Measurements from ENCODE around the gene ANKRD40CL. TPM values are rescaled to one million over a fixed set of nuclear protein-coding genes. Genes with fewer than 3 reads are reported as not detected.

ANKRD40CL gene
- total RNA-seq, 3 donors from 2014 or later, result not detected

DNA sequence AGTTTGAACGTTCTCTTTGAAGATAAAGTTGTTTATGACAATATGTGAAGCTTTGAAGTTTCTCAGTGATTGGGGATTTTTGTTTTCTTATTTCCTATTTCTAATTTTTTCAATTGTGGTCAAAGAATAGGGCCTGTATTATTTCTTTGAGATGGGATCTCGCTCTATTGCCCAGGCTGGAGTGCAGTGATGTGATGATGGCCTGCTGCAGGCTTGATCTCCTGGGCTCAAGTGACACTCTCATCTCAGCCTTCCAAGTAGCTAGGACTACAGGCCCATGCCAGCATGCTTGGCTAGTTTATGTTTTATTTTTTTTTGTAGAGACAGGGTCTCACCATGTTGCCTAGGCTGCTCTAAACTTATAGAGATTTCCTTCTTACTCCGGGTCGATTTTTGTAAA is 11.7 kb upstream of the ANKRD40CL start:
- H3K4me1 Mint-ChIP-seq (ENCODE audit: low read depth), result peaks cover 30% of the 10 kb centered on the region
- H3K9me3 Mint-ChIP-seq, result no peaks in the 10 kb centered on the region
- no peaks in the 10 kb centered on the region for H3K36me3 Mint-ChIP-seq (ENCODE audit: insufficient read depth)
- no peak for DNase-seq
- ATAC-seq, result no peak
- H3K27me3 Mint-ChIP-seq (ENCODE audit: low read depth), result peaks cover 6% of the 10 kb centered on the region
- H3K4me3 Mint-ChIP-seq, result no peak overlapping the region

DNA sequence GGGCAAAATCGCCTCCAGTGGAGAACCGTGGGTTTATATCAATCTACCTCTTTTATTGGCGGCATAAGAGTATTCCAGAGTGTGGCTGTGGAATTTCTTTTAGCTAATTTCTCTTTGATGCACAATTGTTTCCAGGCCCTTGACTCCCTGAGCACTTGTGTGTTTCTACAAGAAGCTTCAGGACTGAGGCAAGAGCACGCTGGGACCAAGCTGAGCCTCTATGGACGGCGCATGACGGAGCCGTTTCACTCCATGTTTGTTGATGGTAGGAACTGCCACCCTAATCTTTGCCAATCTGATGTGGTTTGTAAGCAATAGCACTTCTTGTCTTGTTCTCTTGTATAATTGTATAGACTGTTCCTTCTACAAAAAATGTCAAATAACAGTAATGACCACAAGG is 11.2 kb upstream of the ANKRD40CL start:
- peaks cover 6% of the 10 kb centered on the region for H3K27me3 Mint-ChIP-seq (ENCODE audit: low read depth)
- ATAC-seq, result no peak

GRCh38 chr17:50775926-50776325 is 8.6 kb upstream of the ANKRD40CL start:
- Mint-ChIP-seq H3K27me3 (ENCODE audit: low read depth) (no peaks in the 10 kb centered on the region), H3K36me3 (ENCODE audit: insufficient read depth) (no peaks in the 10 kb centered on the region), H3K9me3 (no peaks in the 10 kb centered on the region), H3K4me3 (no peak overlapping the region), H3K4me1 (ENCODE audit: low read depth) (peaks cover 24% of the 10 kb centered on the region)
- DNase-seq (no peak), ATAC-seq (no peak)

More for the DNA sequence above, 11.2 kb upstream of the ANKRD40CL start:
- Mint-ChIP-seq H3K36me3 (ENCODE audit: insufficient read depth) (no peaks in the 10 kb centered on the region), H3K9me3 (no peaks in the 10 kb centered on the region), H3K4me3 (no peak overlapping the region), H3K4me1 (ENCODE audit: low read depth) (peaks cover 30% of the 10 kb centered on the region)
- DNase-seq, result no peak

GRCh38 chr17:50774225-50774803 is 7.0 kb upstream of the ANKRD40CL start:
- DNase-seq, result no peak
- no peaks in the 10 kb centered on the region for H3K27me3 Mint-ChIP-seq (ENCODE audit: low read depth)
- no peaks in the 10 kb centered on the region for H3K36me3 Mint-ChIP-seq (ENCODE audit: insufficient read depth)
- H3K9me3 Mint-ChIP-seq, result no peaks in the 10 kb centered on the region
- peaks cover 13% of the 10 kb centered on the region for H3K4me1 Mint-ChIP-seq (ENCODE audit: low read depth)
- no peak overlapping the region for H3K4me3 Mint-ChIP-seq
- ATAC-seq, result no peak

DNA sequence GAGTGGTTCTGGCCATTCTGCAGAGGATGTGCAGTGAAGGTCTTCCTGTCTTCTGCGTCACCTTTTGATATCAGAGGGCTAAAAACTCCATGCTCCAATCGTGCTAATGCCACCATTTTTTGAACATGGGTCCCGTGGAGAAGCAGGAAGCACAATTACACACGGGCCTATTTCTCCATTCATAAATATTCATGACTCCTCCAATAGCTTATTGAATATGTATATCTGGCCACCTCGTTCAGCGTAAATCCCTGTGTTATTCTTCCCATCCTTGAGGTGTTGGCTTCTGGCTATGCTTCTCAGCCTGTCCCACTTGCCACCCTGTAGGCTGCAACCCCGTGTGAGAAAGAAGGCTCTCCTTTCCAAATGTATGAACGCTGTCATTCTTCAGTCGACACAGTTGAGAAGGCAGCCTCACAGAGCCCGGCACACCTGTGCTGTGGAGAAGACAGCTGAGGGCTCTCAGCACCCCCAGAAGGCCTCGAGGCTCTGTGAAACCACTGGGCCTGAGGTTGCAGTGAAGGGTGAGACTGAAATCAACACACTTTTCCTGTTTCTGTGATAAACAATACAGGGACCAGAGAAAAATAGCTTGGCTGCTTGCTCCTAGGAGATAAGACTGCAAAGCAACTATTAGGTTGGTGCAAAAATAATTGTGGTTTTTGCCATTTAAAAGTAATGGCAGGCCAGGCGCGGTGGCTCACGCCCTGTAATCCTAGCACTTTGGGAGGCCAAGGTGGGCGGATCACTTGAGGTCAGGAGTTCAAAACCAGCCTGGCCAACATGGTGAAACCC is 4.9 kb upstream of the ANKRD40CL start:
- no peak for ATAC-seq
- no peaks in the 10 kb centered on the region for H3K27me3 Mint-ChIP-seq (ENCODE audit: low read depth)
- no peak for DNase-seq
- no peaks in the 10 kb centered on the region for H3K9me3 Mint-ChIP-seq
- no peaks in the 10 kb centered on the region for H3K36me3 Mint-ChIP-seq (ENCODE audit: insufficient read depth)
- peaks cover 6% of the 10 kb centered on the region for H3K4me1 Mint-ChIP-seq (ENCODE audit: low read depth)
- no peak overlapping the region for H3K4me3 Mint-ChIP-seq

DNA sequence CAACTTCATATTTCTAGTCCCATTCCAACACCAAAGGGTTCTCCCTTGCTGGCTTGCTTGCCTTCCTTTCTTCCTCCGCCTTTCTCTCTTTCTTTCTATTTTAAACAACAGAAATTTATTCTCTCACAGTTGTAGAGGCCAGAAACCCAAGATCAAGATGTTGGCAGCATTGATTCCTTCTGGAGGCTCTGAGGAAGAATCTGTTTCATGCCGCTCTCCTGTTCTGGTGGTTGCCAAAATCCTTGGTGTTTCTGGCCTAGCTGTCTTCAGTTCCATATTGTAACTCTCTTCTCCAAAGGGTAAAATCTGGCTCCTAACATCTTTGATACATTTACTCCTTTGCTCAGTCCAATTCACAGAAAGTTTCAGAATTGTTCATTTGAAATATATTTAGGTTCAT is 3.0 kb upstream of the ANKRD40CL start:
- H3K27me3 Mint-ChIP-seq (ENCODE audit: low read depth), result no peaks in the 10 kb centered on the region
- H3K4me1 Mint-ChIP-seq (ENCODE audit: low read depth), result peaks cover 6% of the 10 kb centered on the region

GRCh38 chr17:50769884-50770283 is 2.6 kb upstream of the ANKRD40CL start:
- Mint-ChIP-seq H3K4me3 (no peak overlapping the region), H3K9me3 (no peaks in the 10 kb centered on the region), H3K36me3 (ENCODE audit: insufficient read depth) (no peaks in the 10 kb centered on the region), H3K4me1 (ENCODE audit: low read depth) (peaks cover 7% of the 10 kb centered on the region), H3K27me3 (ENCODE audit: low read depth) (no peaks in the 10 kb centered on the region)
- ATAC-seq (no peak), DNase-seq (no peak)

More for the DNA sequence above, 3.0 kb upstream of the ANKRD40CL start:
- Mint-ChIP-seq H3K4me3 (no peak overlapping the region), H3K9me3 (no peaks in the 10 kb centered on the region), H3K36me3 (ENCODE audit: insufficient read depth) (no peaks in the 10 kb centered on the region)
- no peak for DNase-seq
- ATAC-seq, result no peak

- Mint-ChIP-seq H3K27me3 (ENCODE audit: low read depth) (no peaks in the 10 kb centered on the region), H3K9me3 (no peaks in the 10 kb centered on the region), H3K36me3 (ENCODE audit: insufficient read depth) (no peaks in the 10 kb centered on the region), H3K4me3 (no peak overlapping the region), H3K4me1 (ENCODE audit: low read depth) (peaks cover 13% of the 10 kb centered on the region)
- DNase-seq (no peak), ATAC-seq (no peak)
Observed at GRCh38 chr17:50768346-50768761, 1.0 kb upstream of the ANKRD40CL start.

GRCh38 chr17:50767030-50767429 is 288 bp downstream of the ANKRD40CL start:
- no peaks in the 10 kb centered on the region for H3K9me3 Mint-ChIP-seq
- no peaks in the 10 kb centered on the region for H3K27me3 Mint-ChIP-seq (ENCODE audit: low read depth)
- DNase-seq, result no peak
- ATAC-seq, result no peak
- H3K36me3 Mint-ChIP-seq (ENCODE audit: insufficient read depth), result no peaks in the 10 kb centered on the region
- peaks cover 17% of the 10 kb centered on the region for H3K4me1 Mint-ChIP-seq (ENCODE audit: low read depth)
- no peak overlapping the region for H3K4me3 Mint-ChIP-seq

GRCh38 chr17:50766222-50767023 is 895 bp downstream of the ANKRD40CL start:
- DNase-seq (no peak), ATAC-seq (no peak)
- Mint-ChIP-seq H3K4me1 (ENCODE audit: low read depth) (peaks cover 14% of the 10 kb centered on the region), H3K9me3 (no peaks in the 10 kb centered on the region), H3K36me3 (ENCODE audit: insufficient read depth) (no peaks in the 10 kb centered on the region), H3K27me3 (ENCODE audit: low read depth) (no peaks in the 10 kb centered on the region), H3K4me3 (no peak overlapping the region)

DNA sequence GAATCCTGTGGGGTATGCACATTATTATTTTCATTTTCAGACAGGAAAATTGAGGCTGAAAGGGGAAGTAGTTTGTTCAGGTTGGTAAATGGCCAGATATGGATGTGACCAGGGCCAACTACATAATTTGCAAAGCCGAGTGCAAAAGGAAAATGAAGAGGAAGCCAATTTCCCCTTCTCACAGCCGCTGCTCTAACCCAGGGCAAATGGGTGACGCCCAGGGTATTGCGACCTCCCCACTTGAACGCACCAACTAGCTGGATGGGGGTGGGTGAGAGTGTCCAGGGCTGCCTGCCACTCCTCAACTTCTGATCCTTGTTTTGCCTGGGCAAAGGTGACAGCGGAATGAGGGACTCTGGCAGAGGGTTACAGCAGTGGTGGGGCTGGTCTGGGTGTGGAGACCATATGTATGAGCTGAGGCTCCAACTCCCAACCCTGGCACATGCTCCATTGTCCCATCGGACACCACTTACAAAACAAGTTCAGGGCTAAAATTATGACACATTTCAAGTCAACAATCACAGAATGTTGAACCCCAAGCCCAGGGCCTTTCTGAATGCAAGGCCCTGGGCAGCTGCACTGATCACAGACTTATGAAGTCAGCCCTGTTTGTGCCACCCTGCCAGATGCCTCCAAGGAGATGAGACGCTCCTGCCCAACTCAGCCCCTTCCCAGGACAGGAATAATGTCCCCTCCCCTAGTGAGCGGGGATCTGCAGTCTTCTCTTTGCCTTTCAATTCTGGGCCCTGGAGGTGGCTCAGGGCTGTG is 1.7 kb downstream of the ANKRD40CL start:
- no peak overlapping the region for H3K4me3 Mint-ChIP-seq
- no peaks in the 10 kb centered on the region for H3K36me3 Mint-ChIP-seq (ENCODE audit: insufficient read depth)
- H3K27me3 Mint-ChIP-seq (ENCODE audit: low read depth), result no peaks in the 10 kb centered on the region
- no peaks in the 10 kb centered on the region for H3K9me3 Mint-ChIP-seq
- no peak for ATAC-seq
- H3K4me1 Mint-ChIP-seq (ENCODE audit: low read depth), result peaks cover 14% of the 10 kb centered on the region
- DNase-seq, result no peak

DNA sequence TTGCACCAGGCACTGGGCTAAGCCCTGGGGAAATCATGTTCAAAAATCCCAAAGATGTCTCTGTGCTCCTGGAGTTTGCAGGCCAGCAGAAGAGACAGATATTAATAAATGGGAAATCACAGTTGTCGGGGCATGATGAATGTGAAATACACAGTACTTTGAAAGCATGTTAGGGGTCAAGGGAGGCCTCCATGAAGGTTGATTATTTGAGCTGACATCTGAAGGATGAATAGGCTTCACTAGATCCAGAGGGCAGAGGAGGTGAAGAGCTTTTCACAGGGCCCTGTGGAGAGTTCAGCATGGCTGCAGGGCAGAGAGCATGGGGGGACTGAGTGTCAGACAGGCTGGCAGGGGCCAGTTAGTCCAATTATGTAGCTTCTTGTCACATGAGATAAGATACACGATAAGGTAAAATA is 2.6 kb downstream of the ANKRD40CL start:
- Mint-ChIP-seq H3K36me3 (ENCODE audit: insufficient read depth) (no peaks in the 10 kb centered on the region), H3K4me3 (no peak overlapping the region), H3K4me1 (ENCODE audit: low read depth) (peaks cover 14% of the 10 kb centered on the region), H3K27me3 (ENCODE audit: low read depth) (no peaks in the 10 kb centered on the region), H3K9me3 (no peaks in the 10 kb centered on the region)
- DNase-seq (no peak), ATAC-seq (no peak)

DNA sequence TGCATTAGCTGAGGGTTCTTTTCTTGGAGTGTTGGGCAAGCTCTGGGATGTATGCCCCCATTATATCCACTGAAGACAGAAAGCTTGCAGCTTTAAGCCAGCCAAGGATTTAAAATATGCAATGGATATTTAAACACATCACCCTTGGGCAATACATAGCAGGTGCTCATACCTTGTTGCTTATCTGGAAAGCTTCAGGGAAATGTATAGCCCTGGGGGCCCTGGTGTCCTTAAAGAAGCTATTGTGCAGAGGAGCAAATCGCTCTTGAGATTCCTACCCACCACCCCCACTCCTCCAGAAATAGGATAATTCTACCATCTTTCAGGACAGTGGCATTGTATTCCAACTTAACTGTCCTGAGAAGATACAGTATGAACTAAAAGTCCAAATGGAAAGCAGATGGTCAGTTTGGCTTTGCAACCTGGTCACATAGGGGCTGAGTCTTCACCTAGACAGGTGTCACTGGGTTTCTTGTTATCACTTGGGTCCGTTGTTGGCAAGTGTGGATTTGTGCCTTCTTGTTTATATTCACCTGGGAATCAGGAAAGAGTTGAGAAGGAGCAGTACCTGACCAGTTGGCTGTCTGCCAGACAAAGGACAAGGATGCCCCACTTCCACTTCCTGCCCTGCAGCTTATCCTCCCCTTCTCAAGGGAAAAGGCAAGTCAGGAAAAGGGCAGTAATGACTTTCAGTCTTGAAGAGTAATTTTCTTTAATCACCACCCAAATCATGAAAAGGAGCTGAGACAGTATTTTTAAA is 3.4 kb downstream of the ANKRD40CL start:
- ATAC-seq, result no peak
- no peaks in the 10 kb centered on the region for H3K27me3 Mint-ChIP-seq (ENCODE audit: low read depth)

More for the DNA sequence above, 3.4 kb downstream of the ANKRD40CL start:
- DNase-seq, result no peak
- Mint-ChIP-seq H3K9me3 (no peaks in the 10 kb centered on the region), H3K4me3 (no peak overlapping the region), H3K4me1 (ENCODE audit: low read depth) (peaks cover 14% of the 10 kb centered on the region), H3K36me3 (ENCODE audit: insufficient read depth) (no peaks in the 10 kb centered on the region)
